Lung (tissue), 12 donors: ENCODE results near the gene MON1B. TPM values are rescaled to one million over a fixed set of nuclear protein-coding genes. Genes with fewer than 3 reads are reported as not detected.

Source experiments
- ATAC-seq: fragments of 200-7000 bp; cut with Tn5 transposase; one replicate; pipeline ENCODE4 v1.9.1; 2020; ENCODE audit warnings: moderate number of reproducible peaks; ENCODE audit not compliant: insufficient read depth, low FRiP score
- DNase-seq, 3 donors: peaks; one replicate each; pipeline ENCODE4 v3.0.0-alpha.2; 2013 to 2017
- H3K27ac ChIP-seq, 2 donors: one replicate each; pipeline ENCODE4 v1.5.1; 2013; ENCODE audit warnings: mild to moderate bottlenecking in 2 of 2, moderate library complexity in 2 of 2, control low read depth in 1 of 2, inconsistent platforms in 1 of 2, low read depth in 1 of 2, low read length in 1 of 2
- H3K27me3 ChIP-seq, 3 donors: one replicate each; pipeline ENCODE4 v1.5.1; 2013; ENCODE audit warnings: low read length in 2 of 3; ENCODE audit not compliant: control insufficient read depth in 3 of 3, insufficient read depth in 3 of 3
- H3K36me3 ChIP-seq, 4 donors: one replicate each; pipeline ENCODE4 v1.5.1; 2013; ENCODE audit warnings: low read length in 4 of 4, mild to moderate bottlenecking in 1 of 4, moderate library complexity in 1 of 4; ENCODE audit not compliant: control insufficient read depth in 4 of 4, insufficient read depth in 4 of 4
- H3K4me1 ChIP-seq, 5 donors: one replicate each; pipeline ENCODE4 v1.5.1; 2013; ENCODE audit warnings: low read length in 5 of 5, mild to moderate bottlenecking in 2 of 5, moderate library complexity in 1 of 5; ENCODE audit not compliant: control insufficient read depth in 5 of 5, insufficient read depth in 5 of 5
- H3K4me3 ChIP-seq: one replicate; pipeline ENCODE4 v1.5.1; 2013; ENCODE audit warnings: mild to moderate bottlenecking, control low read depth, moderate library complexity
- H3K9ac ChIP-seq, 2 donors: one replicate each; pipeline ENCODE4 v1.5.1; 2013; ENCODE audit warnings: low read length in 2 of 2, control low read depth in 1 of 2; ENCODE audit not compliant: insufficient read depth in 1 of 2
- H3K9me3 ChIP-seq, 4 donors: one replicate each; pipeline ENCODE4 v1.5.1; 2013; ENCODE audit warnings: low read length in 3 of 4, mild to moderate bottlenecking in 1 of 4, moderate library complexity in 1 of 4; ENCODE audit not compliant: control insufficient read depth in 4 of 4, insufficient read depth in 3 of 4
- CTCF ChIP-seq: IDR thresholded peaks from 2 replicates; pipeline ENCODE4 v1.5.1; 2012; ENCODE audit warnings: mild to moderate bottlenecking; ENCODE audit errors: control extremely low read depth, extremely low read depth
- whole genome bisulfite sequencing, 2 donors: extraction: QIAGEN DNeasy Blood & Tissue Kit; methylation state at CpG; one replicate each; pipeline ENCODE4 v1.1.7; 2013; 5-methylcytosine and 5-hydroxymethylcytosine counted together
- polyA plus RNA-seq, 2 donors: library from polyadenylated mRNA; stranded (reverse); fragments of 200-250 nt; gene quantifications; one replicate each; pipeline ENCODE4 v1.2.1, GENCODE V29; 2013
- total RNA-seq, 2 donors: library from RNA; depleted of rRNA in 1 of 2; stranded (reverse); fragments of >200 nt in 1 of 2; gene quantifications; one replicate each; pipeline ENCODE4 v1.2.1, GENCODE V29; 2014 to 2021
- donor health status: control.
- donor health status: control.
- donor health status: Bipolar disorder and iron deficiency.
- donor health status: healthy.
- donor health status: DM: yes; HTN: yes; CAD: no.

The MON1B gene
- total and polyA plus RNA-seq, 4 donors = 8.8 to 77.8 (median 23.8) TPM

- Histone ChIP-seq H3K4me3 (peak overlapping the region; percentile 47), H3K27ac (peak overlapping the region in 1 of 2 donors; percentile 58), H3K36me3 (no peaks in the 10 kb centered on the region), H3K4me1 (peaks cover 0 to 12% (median 0%) of the 10 kb centered on the region in 5 donors), H3K9me3 (no peaks in the 10 kb centered on the region), H3K27me3 (no peaks in the 10 kb centered on the region), H3K9ac (peak overlapping the region in 1 of 2 donors; percentile 25)
- WGBS, 2 donors = 2% methylated on average over 46 to 66 of the region's 66 CpGs
- no peak for TF ChIP-seq CTCF
- DNase-seq (peak; percentile 60 to 79 (median 77)), ATAC-seq (peak; percentile 77)
These were observed 21.1 kb downstream of the MON1B start for GRCh38 chr16:77211880-77212740.

GRCh38 chr16:77212741-77213541, 22.0 kb downstream of the MON1B start:
- no peak for TF ChIP-seq CTCF
- peak; percentile 50 to 68 (median 58) for DNase-seq
- Histone ChIP-seq H3K4me1 (peaks cover 0 to 12% (median 0%) of the 10 kb centered on the region in 5 donors), H3K9ac (peak overlapping the region in 1 of 2 donors; percentile 25), H3K9me3 (no peaks in the 10 kb centered on the region), H3K27me3 (no peaks in the 10 kb centered on the region), H3K27ac (peak overlapping the region in 1 of 2 donors; percentile 58), H3K4me3 (peak overlapping the region; percentile 47), H3K36me3 (no peaks in the 10 kb centered on the region)
- ATAC-seq = peak; percentile 87
- WGBS, 2 donors = 14 to 20% methylated on average over 59 to 62 of the region's 62 CpGs

GRCh38 chr16:77213542-77214106, 22.6 kb downstream of the MON1B start:
- Histone ChIP-seq H3K27me3 (no peaks in the 10 kb centered on the region), H3K9me3 (no peaks in the 10 kb centered on the region), H3K27ac (no peak overlapping the region), H3K9ac (no peak overlapping the region), H3K4me1 (peaks cover 0 to 12% (median 0%) of the 10 kb centered on the region in 5 donors), H3K36me3 (no peaks in the 10 kb centered on the region), H3K4me3 (no peak overlapping the region)
- ATAC-seq (no peak), DNase-seq (no peak)
- no peak for TF ChIP-seq CTCF
- 90 to 93% methylated on average over 15 of the region's 15 CpGs for WGBS, 2 donors
